Measurements from ENCODE around the gene INTS13.
"Not testable (repeated sequence)": the region's sequence is repeated elsewhere in the genome, so short reads cannot be mapped to it uniquely, and the experiment has no call there.

The INTS13 gene

GRCh38 chr12:26869908-26870459, 67.8 kb downstream of the INTS13 start:
- FAIRE-seq: no peak
- TF ChIP-seq POLR2A (IDR thresholded peaks at IDR 0.05; ENCODE audit: low read depth, low read length): no peak
- DNase-seq (ENCODE audit: insufficient read length, low spot score): no peak

DNA sequence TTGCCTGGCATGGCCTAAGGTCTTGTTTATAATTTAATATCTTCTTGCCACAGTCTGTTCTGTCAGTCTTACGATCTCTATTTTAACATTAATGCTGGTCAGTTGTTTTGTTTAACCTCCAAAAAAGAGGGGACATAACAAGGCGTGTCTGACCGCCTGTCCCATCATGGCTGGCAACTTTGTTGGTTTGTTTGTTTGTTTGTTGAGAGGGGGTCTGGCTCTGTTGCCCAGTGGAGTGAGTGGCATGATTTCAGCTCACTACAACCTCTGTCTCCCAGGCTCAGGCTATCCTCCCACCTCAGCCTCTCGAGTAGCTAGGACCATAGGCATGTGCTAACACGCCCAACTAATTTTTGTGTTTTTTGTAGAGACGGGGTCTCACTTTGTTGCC, 68.7 kb downstream of the INTS13 start:
- no peak for TF ChIP-seq POLR2A (IDR thresholded peaks at IDR 0.05; ENCODE audit: low read depth, low read length)
- DNase-seq (ENCODE audit: insufficient read length, low spot score) (no peak), FAIRE-seq (no peak)

GRCh38 chr12:26868447-26869103, 69.2 kb downstream of the INTS13 start:
- FAIRE-seq: no peak
- no peak for DNase-seq (ENCODE audit: insufficient read length, low spot score)

GRCh38 chr12:26867080-26867479, 70.7 kb downstream of the INTS13 start:
- DNase-seq (ENCODE audit: insufficient read length, low spot score) (no peak), FAIRE-seq (no peak)
- TF ChIP-seq POLR2A (IDR thresholded peaks at IDR 0.05; ENCODE audit: low read depth, low read length): no peak

More at GRCh38 chr12:26868447-26869103, 69.2 kb downstream of the INTS13 start:
- no peak for TF ChIP-seq POLR2A (IDR thresholded peaks at IDR 0.05; ENCODE audit: low read depth, low read length)

DNA sequence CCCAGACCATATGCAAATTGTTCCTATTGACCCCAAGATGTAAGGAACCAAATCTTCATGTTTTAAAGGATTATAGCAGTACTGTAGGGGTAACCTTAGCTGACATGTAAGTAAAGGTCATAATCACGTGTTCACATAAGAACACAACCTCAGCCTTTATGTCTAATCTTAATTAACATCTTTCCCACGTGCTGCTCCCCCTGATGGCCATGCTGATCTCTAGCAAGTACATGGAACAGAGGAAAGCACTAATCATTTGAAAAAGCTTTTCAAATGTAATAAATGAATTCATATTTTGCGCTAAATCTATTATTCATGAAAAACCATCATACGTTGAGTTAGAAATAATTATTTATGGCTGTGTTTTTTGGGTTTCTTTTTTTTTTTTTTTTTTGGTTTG, 74.3 kb downstream of the INTS13 start:
- FAIRE-seq (no peak), DNase-seq (ENCODE audit: insufficient read length, low spot score) (no peak)
- TF ChIP-seq POLR2A (IDR thresholded peaks at IDR 0.05; ENCODE audit: low read depth, low read length): no peak

DNA sequence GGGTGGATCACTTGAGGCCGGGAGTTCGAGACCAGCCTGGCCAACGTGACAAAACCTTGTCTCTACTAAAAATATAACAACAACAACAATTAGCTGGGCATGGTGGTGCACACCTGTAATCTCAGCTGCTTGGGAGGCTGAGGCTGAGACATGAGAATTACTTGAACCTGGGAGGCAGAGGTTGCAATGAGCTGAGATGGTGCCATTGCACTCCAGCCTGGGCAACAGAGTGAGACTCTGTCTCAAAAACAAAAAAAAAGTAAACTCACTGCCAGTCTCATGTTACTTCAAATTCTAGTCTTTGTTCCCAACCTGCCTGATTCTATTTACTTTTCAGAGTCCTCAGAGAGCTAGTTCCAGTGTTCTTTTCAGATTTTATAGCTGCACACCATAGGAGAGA, 75.0 kb downstream of the INTS13 start:
- DNase-seq (ENCODE audit: insufficient read length, low spot score); FAIRE-seq: not testable (repeated sequence)

GRCh38 chr12:26861690-26862089, 76.1 kb downstream of the INTS13 start:
- no peak for DNase-seq (ENCODE audit: insufficient read length, low spot score)
- no peak for FAIRE-seq

DNA sequence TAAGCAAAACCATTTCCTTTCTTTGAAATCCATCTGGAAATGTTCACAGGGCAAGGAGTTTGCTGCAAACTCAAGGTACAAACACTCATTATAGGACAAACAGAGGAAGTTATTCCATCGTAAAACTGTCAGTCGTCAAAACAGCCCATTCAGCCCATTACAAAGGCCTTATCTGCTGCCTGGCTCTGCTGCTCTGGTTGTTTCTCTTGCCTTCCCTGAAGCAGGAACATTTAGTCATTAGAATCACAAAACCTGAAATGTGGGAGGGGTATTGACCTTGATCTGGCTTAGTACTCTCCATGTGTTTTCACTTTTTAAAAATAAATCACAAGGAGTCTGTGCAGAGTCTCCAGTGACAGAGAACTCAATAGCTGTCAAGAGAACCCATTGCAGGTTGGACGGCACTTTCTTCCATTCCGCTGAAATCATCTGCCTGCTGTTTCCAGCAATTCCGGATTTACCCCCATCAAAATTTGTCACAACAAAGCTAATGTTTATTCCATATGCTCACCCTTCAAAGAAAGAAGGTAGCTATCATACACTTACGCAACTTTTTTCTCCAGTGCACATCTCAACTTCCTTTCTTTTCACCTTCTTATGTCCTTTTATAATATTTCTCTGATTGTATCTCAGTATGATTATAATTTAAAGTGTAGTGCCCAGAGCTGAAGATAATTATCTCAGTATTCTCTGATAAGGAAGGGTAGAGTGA, 80.2 kb downstream of the INTS13 start:
- no peak for TF ChIP-seq POLR2A (IDR thresholded peaks at IDR 0.05; ENCODE audit: low read depth, low read length)
- FAIRE-seq (no peak), DNase-seq (ENCODE audit: insufficient read length, low spot score) (no peak)

More at GRCh38 chr12:26861690-26862089, 76.1 kb downstream of the INTS13 start:
- no peak for TF ChIP-seq POLR2A (IDR thresholded peaks at IDR 0.05; ENCODE audit: low read depth, low read length)

GRCh38 chr12:26855337-26855736, 82.4 kb downstream of the INTS13 start:
- no peak for TF ChIP-seq POLR2A (IDR thresholded peaks at IDR 0.05; ENCODE audit: low read depth, low read length)
- no peak for FAIRE-seq
- DNase-seq (ENCODE audit: insufficient read length, low spot score): no peak

All from H54 (cell line).